GM19463 (cell line): ENCODE results near the gene RNMT.
"Not testable (repeated sequence)": the region's sequence is repeated elsewhere in the genome, so short reads cannot be mapped to it uniquely, and the experiment has no call there.

ENCODE experiments used
- ATAC-seq: cut with Tn5 transposase; IDR thresholded peaks from one replicate; pipeline ENCODE4 v1.9.1; 2021; ENCODE audit warnings: mild to moderate bottlenecking, moderate library complexity; ENCODE audit not compliant: unreplicated experiment

The RNMT gene

DNA sequence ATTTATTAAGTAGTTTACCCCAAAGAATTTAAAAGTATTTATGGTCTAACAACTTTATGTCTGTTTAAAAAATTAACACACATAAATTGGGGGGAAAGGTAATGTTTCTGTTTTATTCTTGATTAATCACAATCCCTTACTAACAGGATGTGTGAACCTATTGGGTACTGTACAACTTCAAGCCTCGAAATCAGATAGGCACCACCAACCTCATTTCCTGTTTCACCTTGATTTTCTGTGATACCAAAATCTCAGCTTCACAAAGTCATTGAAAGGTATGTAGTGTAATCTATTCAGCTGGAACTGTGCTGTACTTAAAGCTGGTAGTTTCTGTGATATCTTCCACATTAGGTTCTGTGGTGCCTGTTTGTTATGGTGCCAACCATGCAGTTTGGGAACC, 4.0 kb downstream of the RNMT start:
- no peak for ATAC-seq

DNA sequence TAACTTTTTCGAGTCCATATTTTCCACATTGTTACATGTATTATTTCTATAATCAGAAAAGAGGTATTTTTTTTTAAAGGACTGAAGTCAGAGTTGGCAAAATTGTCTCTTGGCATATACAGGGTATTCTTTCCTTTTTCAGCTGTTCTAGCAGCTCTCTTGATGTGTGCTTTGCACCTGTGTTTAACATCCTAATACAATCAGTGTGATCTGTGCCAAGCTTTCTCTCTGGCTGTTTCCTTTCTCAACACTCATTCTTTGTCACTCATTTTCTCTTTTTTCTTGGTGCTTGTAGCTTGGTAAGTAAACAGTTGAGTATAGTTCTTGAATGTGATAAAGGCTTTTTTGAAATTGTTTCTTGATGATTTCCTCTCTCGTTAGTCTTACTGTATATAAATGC, 9.2 kb downstream of the RNMT start:
- ATAC-seq = no peak

DNA sequence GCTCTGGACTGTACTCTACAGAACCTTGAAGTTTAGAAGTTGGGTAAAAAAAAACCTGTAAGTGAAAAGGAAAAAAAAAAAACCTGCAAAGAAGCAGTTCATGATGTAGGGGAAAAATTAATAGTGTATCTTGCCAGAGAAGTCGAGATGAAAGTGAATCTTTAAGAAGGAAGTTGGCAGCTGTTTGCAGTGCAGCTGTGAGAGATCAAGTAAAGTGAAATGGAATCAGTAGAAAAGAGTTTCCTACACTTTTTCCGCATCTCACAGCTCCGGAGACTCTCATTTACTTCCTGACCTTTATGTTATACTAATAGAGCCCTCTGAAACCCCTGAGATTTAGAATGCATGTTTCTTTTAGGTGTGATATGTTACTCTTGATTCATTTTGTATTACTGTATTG, 19.2 kb downstream of the RNMT start:
- ATAC-seq = no peak

DNA sequence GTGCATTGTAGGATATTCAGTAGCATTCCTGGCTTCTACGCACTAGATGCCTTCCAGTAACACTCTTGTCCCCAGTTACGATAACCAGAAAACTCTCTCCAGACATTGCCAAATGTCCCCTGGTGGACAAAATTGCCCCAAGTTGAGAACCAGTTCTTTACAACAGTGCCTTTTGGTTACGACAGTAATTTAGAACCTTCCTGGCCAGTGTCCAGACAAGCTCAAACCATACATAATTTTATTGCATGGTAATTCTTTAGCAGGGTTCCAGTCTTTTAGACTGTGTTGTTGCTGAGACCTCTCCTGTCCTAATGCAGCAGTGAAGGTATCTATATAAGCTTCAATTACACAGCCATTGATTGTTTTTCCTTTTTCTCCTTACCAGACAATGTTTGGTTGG, 20.2 kb downstream of the RNMT start:
- no peak for ATAC-seq

DNA sequence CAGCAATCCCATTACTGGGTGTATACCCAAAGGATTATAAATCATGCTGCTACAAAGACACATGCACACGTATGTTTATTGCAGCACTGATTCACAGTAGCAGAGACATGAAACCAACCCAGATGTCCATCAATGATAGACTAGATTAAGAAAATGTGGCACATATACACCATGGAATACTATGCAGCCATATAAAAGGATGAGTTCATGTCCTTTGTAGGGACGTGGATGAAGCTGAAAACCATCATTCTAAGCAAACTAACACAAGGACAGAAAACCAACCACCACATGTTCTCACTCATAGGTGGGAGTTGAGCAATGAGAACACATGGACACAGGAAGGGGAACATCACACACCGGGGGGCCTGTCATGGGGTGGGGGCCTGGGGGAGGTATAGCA, 25.1 kb downstream of the RNMT start:
- not testable (repeated sequence) for ATAC-seq

DNA sequence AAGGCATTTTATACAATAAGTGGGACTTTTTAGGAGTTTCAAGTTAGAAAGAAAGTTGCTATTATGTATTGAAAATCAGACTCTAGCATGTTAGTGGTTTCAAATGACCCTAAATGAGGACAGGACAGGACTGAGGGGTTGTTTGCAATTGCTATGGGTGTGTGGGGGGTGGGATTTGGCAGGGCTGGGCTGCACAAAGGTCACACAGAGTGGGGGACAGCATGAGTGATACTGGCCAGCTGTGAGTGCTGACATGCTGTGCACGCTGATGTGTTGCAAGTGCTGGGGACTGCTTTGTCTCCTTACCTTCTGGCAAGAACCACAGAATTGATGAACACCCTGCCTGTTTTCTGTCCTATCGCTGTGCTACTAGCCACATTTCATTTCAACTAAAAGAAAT, 29.8 kb downstream of the RNMT start:
- no peak for ATAC-seq

DNA sequence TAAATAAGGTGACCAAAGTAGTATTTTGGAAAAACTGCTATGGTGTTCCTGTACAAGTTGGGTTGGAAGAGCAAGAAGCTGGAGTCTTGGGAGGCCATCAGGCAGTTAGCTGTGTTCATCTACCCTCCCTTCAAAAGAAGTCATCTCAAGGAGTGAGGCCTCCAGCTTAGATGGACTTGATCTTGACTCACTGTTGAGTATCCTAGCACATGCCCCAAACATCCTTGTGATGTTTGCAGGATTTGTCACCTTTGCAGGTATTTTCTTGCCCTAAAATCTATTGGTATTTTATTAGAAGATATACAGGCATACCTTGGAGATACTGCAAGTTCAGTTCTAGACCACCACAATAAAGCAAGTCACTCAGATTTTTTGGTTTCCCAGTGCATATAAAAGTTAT, 30.2 kb downstream of the RNMT start:
- ATAC-seq = no peak

DNA sequence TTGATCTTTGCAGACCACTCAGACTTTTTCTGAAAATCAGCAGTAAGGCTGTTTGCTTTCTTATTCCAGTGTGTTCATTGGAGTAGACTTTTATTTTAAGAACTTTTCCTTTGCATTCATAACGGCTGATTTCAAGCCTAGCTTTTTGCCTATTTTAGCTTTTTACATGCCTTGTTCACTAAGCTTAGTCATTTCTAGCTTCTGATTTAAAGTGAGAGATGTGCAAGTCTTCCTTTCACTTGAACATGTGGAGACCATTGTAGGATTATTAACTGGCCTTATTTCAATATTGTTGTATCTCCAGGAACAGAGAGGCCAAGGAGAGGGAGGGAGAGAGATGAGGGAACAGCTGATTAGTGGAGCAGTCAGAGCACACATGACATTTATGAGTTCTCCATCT, 32.1 kb downstream of the RNMT start:
- no peak for ATAC-seq

DNA sequence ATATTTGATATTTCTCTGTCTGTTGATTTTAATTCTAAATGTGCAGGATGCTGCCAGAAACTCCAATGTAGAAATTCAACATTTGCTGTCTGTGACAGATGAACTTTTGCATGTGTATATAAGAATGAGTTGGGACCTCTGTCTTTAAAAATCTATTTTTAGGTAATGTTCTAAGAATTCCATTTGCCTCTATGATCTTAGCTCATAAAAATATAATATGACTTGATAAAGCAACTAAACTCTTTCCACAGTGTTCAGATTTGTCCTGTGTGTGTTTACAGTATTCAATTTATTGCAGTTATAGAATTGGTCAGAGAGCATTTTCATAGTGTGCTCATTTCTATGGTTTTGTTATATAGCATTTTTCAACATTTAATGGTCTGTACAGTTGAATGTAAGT, 33.6 kb downstream of the RNMT start:
- ATAC-seq = no peak

DNA sequence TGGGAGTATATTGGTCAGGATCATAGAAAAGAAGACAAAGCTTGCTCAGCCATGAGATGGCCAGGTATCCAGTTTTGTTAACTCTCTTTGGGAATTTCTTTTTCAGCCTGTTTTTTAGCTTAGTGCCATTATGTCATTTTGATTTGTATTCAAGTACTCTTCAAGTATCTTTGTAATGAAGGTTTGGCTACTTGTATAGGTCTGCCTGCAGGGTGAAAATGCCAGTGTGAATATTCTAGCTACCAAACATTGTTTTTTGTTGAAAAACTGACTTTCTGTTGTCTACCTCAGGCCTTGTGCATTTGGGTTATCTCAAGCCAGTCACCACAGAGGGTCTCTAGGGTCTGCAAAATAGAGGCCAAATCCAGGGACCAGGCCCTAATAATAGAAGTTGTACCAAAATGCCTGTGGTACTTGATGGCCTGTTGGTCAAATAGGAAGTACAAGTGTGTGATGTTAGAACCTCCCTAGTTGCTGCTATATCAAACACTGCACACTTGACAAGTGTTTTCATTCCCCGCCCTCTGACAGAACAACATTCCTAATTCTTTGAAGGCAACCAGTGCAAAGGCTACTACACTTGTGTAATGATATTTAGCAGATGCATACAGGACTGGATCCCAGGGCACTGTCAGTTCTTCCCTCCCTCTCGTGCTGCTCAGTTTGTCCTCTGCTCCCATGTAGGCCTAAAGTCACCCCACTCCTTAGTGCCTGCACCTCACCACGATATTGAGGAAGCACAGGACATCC, 36.4 kb downstream of the RNMT start:
- ATAC-seq = no peak

DNA sequence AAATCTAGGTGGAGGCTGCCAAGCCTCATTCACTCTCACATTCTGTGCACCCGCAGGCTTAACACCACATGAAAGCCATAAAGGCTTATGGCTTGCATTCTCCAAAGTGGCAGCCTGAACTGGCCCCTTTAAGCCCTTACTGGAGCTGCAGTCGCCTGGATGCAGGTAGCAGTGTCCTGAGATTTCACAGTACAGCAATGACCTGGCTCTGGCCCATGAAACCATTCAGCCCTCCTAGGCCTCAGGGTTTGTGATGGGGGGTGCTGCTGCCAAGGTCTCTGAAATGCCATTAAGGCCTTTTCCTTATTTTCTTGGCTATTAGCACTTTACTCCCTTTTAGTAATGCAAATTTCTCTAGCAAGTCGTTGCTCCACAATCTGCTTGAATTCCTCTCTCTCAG, 48.6 kb downstream of the RNMT start:
- ATAC-seq = no peak

DNA sequence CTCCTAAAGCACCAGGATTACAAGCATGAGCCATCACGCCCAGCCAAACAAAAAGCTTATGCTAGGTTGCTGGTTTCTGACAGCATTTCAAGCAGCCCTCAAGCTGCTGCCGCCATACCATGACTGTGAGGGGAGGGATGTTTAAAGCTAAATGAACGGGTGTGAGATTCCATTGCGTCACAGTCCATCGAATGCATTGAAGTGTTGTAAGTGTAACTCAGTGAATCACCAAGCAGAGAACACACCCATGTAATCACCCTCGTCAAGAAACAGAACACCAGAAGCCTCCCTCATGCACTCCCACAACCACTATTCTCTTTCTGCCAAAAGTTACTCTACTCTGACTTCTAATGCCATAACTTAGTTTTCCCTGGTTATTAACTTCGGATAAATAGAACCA, 64.7 kb downstream of the RNMT start:
- ATAC-seq = no peak

DNA sequence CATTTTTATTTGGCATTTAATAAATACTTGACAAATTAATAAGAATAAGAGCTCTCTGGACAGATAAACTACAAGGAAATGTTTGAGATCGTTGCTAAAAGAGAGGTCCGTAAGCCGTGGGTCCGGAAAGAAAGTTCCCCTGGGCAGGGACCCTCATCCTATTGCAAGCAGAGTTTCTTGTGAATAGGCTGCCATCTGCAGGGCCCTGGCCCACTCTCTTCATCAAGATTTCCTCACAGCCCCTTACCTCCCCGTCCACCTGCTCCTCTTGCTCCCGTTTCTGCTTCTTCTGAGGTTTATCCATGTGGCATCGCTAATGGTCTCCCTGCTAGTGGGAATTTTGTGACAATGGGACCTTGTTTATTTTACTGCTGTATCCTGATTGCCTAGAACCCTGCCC, 67.3 kb downstream of the RNMT start:
- no peak for ATAC-seq

DNA sequence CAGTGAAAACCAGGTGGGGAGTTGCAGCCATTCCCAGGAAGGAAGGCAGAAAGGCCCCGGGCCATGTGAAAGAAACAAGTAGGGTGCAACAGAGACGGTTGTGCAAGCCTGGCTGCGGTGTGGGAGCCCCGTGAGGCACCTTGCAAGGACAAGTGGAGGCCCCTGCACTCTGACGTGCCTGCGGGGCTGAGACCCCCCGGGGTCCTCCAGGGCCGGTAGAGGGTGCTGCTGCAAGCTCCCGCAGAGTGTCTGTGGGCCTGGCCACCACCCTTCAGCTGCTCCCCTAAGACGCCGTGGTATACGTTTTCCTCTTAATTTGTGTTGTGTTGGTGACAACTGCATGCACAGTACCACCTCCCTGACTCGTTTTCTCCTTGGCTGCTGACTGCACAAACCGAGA, 70.0 kb downstream of the RNMT start:
- no peak for ATAC-seq

DNA sequence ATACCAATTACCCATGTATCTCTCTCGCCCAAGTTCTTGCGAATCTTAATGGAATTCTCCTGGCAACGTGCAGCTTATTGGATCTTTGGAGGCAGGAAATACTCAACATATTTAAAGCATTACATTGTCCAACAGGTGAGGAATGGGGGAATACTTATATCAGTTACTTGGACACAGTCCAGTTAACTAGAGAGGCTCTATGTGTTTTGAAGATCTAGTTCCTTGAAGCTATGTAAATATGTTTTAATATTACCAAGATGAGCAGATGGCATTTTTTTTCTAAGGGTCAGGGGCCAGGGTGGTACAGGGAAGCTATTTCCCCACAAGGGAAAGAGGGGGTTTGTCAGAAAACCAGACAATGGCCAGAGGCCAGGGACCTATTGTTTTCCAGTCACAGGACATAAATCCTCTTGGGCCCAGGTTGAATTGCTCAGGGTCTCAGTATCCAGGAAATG, 70.7 kb downstream of the RNMT start:
- ATAC-seq = no peak

DNA sequence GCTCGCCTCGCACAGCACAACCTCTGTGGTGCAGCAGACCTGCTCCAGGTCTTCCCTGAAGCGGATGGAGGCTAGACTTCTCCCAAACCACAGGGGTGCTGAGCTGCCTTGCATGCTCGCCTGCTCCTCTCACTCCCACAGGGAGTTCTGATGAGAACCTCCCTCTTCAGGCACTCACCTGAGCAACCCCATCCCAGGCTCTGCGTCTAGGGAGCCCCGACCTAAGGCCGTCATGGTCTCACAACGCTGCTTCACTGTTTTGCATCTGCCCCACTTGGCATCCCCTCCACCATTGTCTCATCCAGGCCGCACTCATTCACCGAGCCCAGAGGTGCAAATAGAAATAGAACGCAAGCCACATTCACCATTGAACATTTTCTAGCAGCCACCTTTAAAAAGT, 72.9 kb downstream of the RNMT start:
- no peak for ATAC-seq

DNA sequence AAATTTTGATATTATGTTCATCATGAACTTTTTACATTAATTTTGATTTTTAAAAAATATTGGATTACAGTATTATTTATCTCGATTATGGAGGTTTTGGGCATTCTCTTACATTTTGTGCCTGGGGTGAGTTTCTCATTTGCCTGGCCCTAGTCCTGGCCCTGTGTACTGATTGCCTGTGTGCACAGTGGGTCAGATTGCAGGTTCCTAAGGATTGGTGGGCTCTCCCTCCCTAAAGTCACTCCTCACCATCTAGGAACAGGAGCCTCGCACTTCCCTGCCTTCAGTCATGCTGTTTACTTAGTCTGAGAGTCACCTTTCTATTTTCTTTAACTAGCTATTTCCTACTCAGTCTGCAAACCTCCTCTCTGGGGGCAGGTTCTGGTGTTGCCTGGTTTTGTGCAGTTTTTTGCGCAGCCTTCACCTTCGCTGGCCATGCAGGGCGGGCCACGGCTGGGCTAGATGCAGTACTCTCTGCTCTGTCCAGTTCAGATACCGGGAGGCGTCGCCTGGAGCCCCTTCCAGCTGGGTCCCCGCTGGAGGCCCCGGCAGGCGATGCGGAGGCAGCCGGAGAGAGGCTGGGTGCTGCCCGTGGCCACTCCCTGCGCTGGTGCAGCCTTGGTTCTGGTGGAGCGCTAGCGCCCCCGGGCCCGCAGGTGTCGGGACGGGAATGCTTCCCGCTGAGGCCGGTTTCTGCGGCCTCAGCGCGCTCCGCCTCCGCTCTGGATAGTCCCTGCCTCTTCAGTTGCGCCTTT, 74.2 kb downstream of the RNMT start:
- peak; percentile 70 for ATAC-seq

DNA sequence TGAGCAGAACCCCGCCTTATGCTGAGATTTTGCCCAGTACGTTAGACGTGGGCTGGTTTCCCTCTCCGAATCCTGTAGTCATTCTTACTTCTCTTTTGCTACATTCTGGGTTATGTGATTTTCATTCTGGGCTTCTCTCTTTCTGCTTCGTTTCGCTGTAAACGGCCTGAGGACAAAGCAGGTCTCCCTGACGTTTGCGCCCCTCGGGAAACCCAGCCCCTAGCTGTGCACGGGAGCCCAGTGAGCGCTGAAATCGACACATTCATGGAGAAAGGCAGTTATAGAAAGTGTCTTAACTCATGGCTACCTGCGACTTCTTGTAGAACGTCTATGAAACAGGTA, 74.8 kb downstream of the RNMT start:
- ATAC-seq = no peak

DNA sequence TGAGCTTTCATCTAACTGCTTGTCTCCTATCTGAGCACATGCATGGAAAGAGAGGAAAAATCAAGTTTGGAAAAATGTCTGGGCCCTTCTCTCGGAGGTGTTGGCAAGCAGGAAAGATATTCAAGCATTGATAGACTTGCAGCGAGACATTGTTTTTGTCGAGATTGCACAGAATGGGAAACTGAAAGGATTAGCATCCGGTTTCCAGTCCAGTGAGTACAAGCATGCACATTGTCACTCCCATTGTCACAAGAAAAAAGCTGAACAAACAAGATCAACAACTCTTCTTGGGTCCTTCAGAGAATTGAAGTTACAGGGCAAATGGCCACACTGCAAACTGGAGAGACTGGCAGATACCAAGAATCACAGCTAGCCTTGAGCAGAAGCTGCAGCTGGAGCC, 77.8 kb downstream of the RNMT start:
- ATAC-seq = no peak

DNA sequence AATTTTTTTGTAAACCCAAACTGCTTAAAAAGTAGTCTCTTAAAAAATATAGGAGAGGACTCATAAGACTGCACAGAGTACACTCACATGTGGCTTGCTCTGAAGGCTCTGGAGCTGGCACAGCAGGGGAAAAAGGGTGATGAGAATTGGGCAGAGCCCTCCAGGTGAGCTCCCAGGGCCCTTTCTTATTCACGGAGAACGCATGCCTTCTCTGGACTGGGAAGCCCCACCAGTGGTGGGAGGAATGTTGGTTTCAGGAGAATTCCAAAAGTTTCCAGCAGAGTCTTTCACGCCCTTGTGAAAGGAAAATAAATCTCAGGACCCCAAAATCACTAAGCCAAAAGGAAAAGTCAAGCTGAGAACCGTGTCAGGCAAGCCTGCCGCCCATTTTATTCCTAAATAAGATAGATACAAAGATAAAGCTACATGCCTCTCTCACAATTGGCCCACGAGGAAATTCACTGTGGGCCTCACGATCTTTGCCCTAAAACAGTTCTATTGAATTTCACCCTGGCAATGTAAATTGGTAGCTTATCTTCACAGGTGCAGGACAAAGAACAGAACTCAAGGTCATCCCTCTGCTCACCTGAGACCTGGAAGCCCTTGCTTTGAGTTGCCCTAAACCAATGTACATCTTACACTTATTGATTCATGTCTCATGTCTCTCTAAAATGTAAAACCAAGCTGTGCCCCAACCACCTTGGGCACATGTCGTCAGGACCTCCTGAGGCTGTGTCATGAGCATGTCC, 82.0 kb downstream of the RNMT start:
- no peak for ATAC-seq

DNA sequence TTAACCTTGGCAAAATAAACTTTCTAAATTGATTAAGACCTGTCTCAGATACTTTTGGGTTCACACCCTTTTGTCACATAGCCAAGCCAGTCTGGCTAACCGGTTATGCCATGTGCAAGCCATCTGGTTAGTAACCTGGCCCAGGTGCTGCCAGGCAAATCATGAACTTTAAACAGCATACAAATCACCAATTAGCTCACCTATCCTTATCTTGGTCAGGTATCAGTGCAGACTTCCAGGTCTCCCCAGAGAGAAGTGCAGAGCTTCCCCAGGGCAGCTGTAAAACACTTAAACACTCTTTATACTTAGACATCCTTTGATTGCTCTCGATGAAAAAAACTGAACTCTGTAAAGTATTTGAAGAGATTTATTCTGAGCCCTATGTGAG, 82.6 kb downstream of the RNMT start:
- no peak for ATAC-seq
